HCT116 (cell line): Measurements from ENCODE around the gene LSM11. TPM values are rescaled to one million over a fixed set of nuclear protein-coding genes. Genes with fewer than 3 reads are reported as not detected.

ENCODE experiments used
- total RNA-seq: library from RNA; stranded (reverse); gene quantifications from one replicate; pipeline ENCODE4 v1.2.1, GENCODE V29; 2021; ENCODE audit not compliant: unreplicated experiment

Gene LSM11
- total RNA-seq, 1 experiment from 2014 or later, result 6.2 TPM

Other genes starting within 250 kb of the LSM11 start
- gene ADAM19, start 167.9 kb upstream of the LSM11 start, total RNA-seq, result 77.3 TPM
- 0.27 TPM for gene SOX30, start 91.3 kb upstream of the LSM11 start, total RNA-seq
- gene C5orf52, start 72.2 kb upstream of the LSM11 start, total RNA-seq, result not detected
- gene THG1L, start 12.3 kb upstream of the LSM11 start, total RNA-seq, result 33.9 TPM
- 69.2 TPM for gene CLINT1, start 115.4 kb downstream of the LSM11 start, total RNA-seq